ENCODE results near the gene MYOG. TPM values are rescaled to one million over a fixed set of nuclear protein-coding genes. Genes with fewer than 3 reads are reported as not detected.

Gene MYOG
- total RNA-seq, 2 experiments from 2014 or later = not detected

DNA sequence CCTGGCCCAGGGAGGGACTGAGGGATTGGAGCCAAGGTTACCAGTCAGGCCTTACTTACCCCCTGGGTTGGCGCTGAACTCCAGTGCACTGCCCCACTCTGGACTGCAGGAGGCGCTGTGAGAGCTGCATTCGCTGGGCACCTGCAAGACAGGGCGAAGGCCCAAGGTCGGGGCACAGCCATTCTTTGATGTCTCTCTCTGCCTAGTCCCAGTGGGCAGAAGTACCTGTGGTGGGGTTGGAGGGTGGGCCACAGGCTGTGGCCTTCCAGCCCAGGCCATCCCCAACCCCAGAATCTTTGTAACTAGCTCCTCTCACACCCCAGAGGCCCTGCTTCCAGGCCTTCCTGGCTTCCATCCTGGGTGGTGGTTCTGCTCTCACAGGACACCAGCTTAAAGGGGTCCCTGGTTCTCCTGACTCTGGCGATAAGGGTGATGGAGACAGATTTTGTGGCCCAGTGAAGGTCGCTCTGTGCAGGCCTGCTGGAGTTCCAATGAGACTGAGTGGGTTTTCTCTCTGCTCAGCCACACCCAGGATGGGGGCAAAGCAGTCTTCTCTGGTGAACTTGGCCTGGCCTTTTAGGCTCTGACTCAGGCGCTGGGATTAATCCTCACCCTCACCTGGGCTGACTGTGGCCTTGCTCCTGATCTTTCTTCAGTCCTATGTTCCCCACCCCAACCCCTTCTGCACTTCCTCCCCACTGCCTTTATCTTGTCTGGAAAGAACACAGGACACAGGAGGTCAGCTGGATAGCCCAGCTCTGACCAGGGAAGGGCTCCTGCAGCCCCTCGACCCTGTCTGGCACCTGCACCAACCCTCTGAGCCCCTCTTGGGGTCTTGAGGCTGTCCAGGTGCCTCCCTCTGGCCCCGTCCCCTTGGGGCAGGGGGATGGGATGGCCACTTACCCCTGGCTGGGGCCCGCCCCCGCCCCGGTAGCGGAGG, 954 bp downstream of the MYOG start:
- no TSS peak for BruUV-seq (replicated peaks)
- Histone ChIP-seq H3K79me2 (ENCODE audit: insufficient read depth, low read depth, low read length) (no peaks in the 10 kb centered on the region), H3K4me3 (ENCODE audit: low read depth, low read length, poor library complexity, severe bottlenecking) (no peak overlapping the region), H2AFZ (ENCODE audit: low read length) (no peak overlapping the region), H3K4me1 (ENCODE audit: insufficient read depth, low read length, poor library complexity, severe bottlenecking) (no peaks in the 10 kb centered on the region), H3K27ac (ENCODE audit: low read depth, low read length, poor library complexity, severe bottlenecking) (no peak overlapping the region), H3K4me2 (ENCODE audit: low read length) (no peak overlapping the region), H3K9me3 (ENCODE audit: low read length) (no peaks in the 10 kb centered on the region), H4K20me1 (ENCODE audit: insufficient read depth, low read length) (no peaks in the 10 kb centered on the region), H3K36me3 (ENCODE audit: insufficient read depth, low read length) (no peaks in the 10 kb centered on the region), H3K9me2 (ENCODE audit: insufficient read depth, low read length) (no peaks in the 10 kb centered on the region)
- intact Hi-C loops (cut with micrococcal nuclease; ENCODE audit: unreplicated experiment) = no loop called here
- no peak for TF ChIP-seq EZH2phosphoT487 (IDR thresholded peaks at IDR 0.05; ENCODE audit: borderline replicate concordance, low read depth, low read length)
- TF ChIP-seq, protein P1, sequence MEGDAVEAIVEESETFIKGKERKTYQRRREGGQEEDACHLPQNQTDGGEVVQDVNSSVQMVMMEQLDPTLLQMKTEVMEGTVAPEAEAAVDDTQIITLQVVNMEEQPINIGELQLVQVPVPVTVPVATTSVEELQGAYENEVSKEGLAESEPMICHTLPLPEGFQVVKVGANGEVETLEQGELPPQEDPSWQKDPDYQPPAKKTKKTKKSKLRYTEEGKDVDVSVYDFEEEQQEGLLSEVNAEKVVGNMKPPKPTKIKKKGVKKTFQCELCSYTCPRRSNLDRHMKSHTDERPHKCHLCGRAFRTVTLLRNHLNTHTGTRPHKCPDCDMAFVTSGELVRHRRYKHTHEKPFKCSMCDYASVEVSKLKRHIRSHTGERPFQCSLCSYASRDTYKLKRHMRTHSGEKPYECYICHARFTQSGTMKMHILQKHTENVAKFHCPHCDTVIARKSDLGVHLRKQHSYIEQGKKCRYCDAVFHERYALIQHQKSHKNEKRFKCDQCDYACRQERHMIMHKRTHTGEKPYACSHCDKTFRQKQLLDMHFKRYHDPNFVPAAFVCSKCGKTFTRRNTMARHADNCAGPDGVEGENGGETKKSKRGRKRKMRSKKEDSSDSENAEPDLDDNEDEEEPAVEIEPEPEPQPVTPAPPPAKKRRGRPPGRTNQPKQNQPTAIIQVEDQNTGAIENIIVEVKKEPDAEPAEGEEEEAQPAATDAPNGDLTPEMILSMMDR (conservative IDR thresholded peaks at IDR 0.05; ENCODE audit: low read length) = peak; percentile 76
- peak; percentile 22 for DNase-seq (ENCODE audit: low spot score)
- ChIA-PET POLR2A (no interaction called here), CTCF (ENCODE audit: unreplicated experiment) (interaction anchor here (0.6 kb wide), 1 partner anchor 837 kb away, joined by 8 read pairs; no protein-coding TSS in a partner anchor)

GRCh38 chr1:203083463-203083921, 2.3 kb downstream of the MYOG start:
- no peaks in the 10 kb centered on the region for H3K79me2 ChIP-seq (ENCODE audit: insufficient read depth, low read depth, low read length)
- H3K4me3 ChIP-seq (ENCODE audit: low read depth, low read length, poor library complexity, severe bottlenecking) = no peak overlapping the region
- BruUV-seq (replicated peaks) = no TSS peak
- H3K36me3 ChIP-seq (ENCODE audit: insufficient read depth, low read length) = no peaks in the 10 kb centered on the region
- no peak overlapping the region for H2AFZ ChIP-seq (ENCODE audit: low read length)
- no peaks in the 10 kb centered on the region for H3K9me3 ChIP-seq (ENCODE audit: low read length)
- no peaks in the 10 kb centered on the region for H4K20me1 ChIP-seq (ENCODE audit: insufficient read depth, low read length)
- CTCF ChIA-PET (ENCODE audit: unreplicated experiment) = interaction anchor here (0.5 kb wide), 1 partner anchor 237 kb away, joined by 6 read pairs; no protein-coding TSS in a partner anchor
- TF ChIP-seq, protein P1 (conservative IDR thresholded peaks at IDR 0.05; ENCODE audit: low read length) = peak; percentile 26; the same call in 1 of the 2 replicates
- TF ChIP-seq EZH2phosphoT487 (IDR thresholded peaks at IDR 0.05; ENCODE audit: borderline replicate concordance, low read depth, low read length) = no peak
- H3K4me1 ChIP-seq (ENCODE audit: insufficient read depth, low read length, poor library complexity, severe bottlenecking) = no peaks in the 10 kb centered on the region
- H3K4me2 ChIP-seq (ENCODE audit: low read length) = no peak overlapping the region
- no peaks in the 10 kb centered on the region for H3K9me2 ChIP-seq (ENCODE audit: insufficient read depth, low read length)
- DNase-seq (ENCODE audit: low spot score) = no peak
- H3K27ac ChIP-seq (ENCODE audit: low read depth, low read length, poor library complexity, severe bottlenecking) = no peak overlapping the region
- POLR2A ChIA-PET = no interaction called here
- intact Hi-C loops (cut with micrococcal nuclease; ENCODE audit: unreplicated experiment) = no loop called here
